GM21786 (cell line): ENCODE results near the gene GJC2.

Experiments used
- ATAC-seq: cut with Tn5 transposase; IDR thresholded peaks from one replicate; pipeline ENCODE4 v1.9.1; 2021; ENCODE audit not compliant: unreplicated experiment

GJC2 gene

GRCh38 chr1:228144193-228144992, 5.3 kb upstream of the GJC2 start:
- ATAC-seq = no peak

DNA sequence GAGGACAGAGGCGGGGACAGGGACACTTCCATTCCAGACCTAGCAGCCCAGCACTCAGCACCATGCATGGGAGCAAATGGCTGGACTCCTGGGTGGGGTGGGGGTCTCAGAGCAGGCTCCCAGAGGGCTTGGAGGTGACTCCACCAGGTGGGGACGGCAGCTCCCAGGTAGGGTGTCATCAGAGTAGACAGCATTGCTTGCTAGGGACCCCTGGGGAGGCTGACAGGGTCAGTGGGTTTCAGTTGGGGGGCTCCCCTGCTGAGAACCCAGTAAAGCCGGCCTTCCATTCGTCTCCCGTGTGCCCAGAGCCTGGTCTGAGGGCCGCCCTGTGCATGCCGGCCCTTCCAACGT, 4.8 kb upstream of the GJC2 start:
- no peak for ATAC-seq

DNA sequence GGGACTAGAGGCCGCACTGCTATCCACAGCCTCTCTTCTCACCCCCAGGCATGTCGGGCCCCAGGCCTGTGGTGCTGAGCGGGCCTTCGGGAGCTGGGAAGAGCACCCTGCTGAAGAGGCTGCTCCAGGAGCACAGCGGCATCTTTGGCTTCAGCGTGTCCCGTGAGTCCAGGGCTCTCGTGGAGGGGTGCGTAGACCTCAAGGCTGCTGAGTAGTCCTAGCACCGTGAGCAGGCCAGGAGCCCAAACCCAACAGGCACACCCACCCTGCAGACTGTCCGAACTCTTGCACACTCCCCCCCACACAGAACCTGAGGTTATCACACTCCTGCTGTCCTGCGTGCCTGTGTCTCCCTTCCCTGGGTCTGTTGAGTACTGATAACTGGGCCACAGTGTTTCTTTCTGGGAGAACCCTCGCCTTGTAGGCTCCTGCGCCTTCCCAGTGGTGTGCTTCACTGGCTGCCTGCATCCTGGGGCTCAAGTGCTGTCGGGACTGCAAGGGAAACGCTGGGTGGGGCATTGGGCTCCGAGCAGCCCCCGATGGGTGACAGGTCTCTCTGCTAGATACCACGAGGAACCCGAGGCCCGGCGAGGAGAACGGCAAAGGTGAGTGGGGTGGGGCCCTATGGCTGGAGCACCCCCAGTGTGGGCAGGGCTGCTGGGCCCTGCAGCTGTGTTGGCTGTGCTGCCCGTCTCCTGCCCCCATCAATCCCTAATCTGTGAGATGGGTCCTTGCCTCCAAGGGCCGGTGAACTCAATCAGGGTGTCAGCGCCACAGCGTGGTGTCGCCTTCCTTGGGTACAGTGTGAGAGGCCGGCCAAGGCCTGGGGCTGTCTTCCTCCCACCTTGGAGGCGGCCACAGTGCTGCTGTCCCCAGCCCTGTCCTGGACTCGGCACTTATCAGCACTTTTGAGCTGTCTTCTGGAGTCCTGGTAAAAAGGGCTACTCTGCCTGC, 4.0 kb upstream of the GJC2 start:
- ATAC-seq = no peak

- ATAC-seq = no peak
These were observed 3.1 kb upstream of the GJC2 start for GRCh38 chr1:228146417-228147150.

- ATAC-seq = no peak
These were observed 2.5 kb upstream of the GJC2 start for GRCh38 chr1:228147151-228147693.

- ATAC-seq = no peak
These were observed 2.0 kb upstream of the GJC2 start for GRCh38 chr1:228147768-228148167.

- ATAC-seq = no peak
These were observed 1.4 kb upstream of the GJC2 start for GRCh38 chr1:228148196-228148861.

DNA sequence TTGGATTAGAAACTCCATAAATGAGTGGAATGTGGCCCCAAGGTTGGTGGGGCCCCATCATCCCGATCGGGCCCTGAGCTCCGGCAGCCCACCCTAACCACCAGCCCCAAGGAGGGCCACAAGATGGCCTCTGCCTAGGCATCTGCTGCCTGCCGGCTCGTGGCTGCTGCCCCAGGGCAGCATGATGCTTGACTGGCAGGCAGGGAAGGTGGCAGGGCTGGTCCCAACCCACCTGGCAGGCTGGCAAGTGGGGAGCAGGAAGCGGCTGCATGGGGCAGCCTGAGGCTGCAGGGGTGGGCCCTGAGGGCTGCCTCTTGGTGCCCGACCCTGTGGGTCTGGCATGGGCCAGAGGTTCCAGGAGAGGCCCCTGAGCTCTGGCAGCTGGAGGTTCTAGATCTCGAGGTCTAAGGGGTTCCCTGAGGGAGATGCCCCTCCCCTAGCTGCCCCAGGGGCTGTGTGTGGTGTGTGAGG, 760 bp upstream of the GJC2 start:
- no peak for ATAC-seq

- ATAC-seq = no peak
These were observed 360 bp downstream of the GJC2 start for GRCh38 chr1:228150120-228150460.

DNA sequence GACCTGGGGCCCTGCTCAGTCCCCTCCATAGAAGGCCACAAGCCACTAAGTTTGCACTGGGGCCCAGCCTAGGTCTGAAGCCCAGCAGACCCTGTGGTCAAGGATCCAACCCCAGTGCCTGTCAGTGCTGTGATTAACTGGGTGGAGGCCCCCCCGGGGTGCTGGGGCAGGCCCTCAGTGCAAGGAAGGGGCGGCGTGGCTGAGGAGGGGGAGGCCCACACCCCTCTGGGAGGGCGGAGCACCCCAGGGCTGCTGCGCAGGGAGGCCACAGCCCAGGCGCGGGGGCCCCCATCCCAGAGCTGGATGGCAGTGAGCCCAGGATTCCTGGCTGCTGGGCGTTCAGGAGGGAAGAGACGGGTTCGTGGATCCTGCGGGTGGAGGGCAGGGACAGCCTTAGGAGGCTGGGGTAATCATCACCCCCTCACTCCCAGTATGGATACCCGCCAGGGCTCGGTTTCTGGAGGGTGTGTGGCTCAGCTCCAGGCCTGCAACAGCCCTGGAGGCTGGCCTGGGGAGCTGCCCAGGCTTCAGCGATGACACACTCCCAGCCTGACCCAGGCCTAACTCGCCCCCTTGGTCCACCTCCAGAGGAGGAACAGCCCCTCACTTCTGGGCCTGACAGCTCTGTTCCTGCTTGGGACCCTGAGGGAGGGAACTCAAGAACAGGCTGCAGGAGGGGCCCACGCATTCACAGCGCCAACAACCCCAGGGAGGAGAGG, 890 bp downstream of the GJC2 start:
- ATAC-seq = no peak

- ATAC-seq = no peak
These were observed 1.6 kb downstream of the GJC2 start for GRCh38 chr1:228151180-228151925.

- ATAC-seq = no peak
These were observed 2.6 kb downstream of the GJC2 start for GRCh38 chr1:228152097-228152917.

DNA sequence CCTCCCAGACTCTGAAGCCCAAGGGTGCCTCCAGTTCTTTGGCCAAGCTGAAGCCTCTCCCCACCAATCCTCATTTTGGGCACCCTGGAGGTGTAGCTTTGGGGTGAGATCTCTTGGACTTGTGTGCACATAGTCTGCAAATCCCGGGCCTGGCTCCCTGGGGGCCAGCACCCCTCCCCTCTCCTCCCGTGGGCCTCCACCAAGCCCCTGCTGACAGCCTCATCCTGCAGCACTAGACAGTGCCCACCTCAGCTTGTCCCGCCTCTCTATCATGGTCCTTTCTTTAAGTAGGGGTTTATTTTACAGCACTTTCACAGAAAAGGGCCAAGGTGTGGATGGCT, 3.2 kb downstream of the GJC2 start:
- no peak for ATAC-seq

GRCh38 chr1:228154021-228154669, 4.4 kb downstream of the GJC2 start:
- ATAC-seq = no peak

DNA sequence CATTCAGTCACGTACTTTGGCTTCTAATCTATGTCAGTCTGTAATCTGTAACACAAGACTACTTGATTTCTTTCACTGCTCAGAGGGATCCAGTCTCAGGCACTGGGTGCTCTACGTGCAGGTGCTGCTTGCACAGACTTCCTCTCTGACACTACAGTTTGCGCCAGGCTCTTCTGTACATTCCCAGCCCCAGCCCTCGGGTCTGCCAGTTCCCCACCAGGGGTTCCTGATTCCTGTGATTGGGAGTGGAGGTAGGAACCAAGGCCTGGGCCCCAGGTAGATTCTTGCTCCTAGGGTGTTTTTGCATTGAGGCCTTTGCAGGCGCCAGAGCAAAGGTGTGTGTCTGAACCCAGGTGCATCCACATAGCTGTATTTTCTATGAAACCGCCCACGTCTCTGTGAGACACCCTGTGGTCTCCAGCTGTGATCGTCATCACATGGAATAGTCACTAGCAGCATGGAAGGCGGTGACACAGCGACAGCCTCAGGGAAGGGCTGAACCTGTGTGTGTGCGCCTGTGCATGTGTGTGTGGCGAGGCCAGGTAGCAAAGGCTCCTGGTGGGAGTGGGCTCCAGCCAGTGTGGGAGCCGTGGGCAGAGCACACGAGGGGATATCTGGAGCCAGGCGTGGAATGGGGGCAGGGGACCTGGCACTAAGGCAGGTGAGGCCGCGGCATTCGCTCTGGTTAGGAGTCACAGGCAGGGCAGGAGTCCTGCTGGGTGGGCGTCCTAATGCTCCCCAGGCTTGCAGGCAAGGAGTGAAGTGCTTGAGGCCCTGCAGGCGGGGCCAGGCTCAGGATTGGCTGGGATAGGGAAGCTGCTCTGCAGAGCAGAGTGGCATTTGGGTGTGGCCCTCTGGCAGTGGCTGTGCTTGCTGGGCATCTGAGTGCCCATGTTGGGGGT, 5.2 kb downstream of the GJC2 start:
- ATAC-seq = no peak

DNA sequence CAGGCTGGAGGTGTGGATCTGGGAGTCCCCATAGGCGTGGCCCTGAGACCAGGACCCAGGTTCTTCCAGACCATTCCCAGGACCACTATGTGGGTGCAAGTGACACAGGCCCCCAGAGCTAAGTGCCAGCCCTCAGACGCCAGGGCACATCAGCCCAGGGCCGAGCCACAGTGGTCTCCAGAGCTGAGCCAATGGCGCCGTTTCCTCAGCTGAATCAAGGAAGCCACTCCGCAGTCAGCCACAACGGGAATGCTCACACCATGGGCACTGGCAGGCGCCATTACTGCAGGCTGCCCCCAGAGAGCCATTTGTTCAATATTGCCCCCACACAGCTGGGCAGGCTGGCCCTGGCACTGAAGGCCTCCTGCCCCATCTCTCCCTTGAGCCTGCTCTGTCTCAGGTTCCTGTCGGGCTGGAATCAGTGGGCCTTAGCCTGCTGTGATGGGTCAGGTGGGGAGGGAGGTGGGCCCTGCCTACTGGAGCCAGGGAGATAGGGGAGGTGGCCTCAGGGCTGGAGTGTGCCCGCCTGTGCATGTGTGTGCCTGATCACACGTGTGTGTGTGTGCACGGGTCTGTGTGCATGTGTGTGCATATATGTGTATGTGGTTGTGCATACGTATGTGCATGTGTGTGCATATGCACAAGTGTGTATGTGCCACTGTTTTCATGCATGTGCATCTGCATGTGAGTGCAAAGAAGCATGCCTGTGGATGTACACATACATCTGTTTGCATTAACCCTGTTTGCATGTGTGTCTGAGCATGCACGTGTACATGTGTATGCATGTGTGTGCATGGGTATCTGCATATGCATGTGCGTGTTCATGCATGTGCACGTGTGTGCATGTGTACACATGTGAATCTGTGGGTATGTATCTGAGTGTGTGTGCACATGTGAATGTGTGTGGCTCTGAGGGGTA, 6.1 kb downstream of the GJC2 start:
- ATAC-seq = no peak
